GM21381 (cell line): ENCODE results near the gene TXN.
A peak's percentile ranks its signal among the peaks of the same experiment; 100 is the strongest.
"Not testable (repeated sequence)": the region's sequence is repeated elsewhere in the genome, so short reads cannot be mapped to it uniquely, and the experiment has no call there.

Experiments
- ATAC-seq: cut with Tn5 transposase; IDR thresholded peaks from one replicate; pipeline ENCODE4 v1.9.1; 2021; ENCODE audit warnings: mild to moderate bottlenecking, moderate library complexity; ENCODE audit not compliant: unreplicated experiment

Gene TXN

DNA sequence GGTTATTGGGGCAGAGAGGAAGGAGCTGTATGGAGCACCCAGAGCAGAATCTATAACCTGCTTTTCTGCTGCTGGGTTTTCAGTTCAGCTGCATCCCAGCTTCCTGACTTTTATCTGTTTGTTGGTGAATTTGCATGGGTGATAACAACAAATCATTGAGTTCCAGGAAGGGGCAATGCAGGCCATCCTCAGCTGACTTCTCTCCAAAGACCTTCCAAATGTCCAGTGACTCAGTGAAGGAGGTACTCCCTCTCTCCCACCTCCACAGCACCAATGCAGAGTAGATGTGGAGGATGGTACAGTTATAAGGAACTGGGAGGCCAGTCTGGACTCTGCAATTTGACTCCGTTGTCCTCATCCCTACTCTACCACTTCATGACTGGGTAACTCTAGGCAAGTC lies 1.6 kb upstream of the TXN start:
- ATAC-seq = no peak

DNA sequence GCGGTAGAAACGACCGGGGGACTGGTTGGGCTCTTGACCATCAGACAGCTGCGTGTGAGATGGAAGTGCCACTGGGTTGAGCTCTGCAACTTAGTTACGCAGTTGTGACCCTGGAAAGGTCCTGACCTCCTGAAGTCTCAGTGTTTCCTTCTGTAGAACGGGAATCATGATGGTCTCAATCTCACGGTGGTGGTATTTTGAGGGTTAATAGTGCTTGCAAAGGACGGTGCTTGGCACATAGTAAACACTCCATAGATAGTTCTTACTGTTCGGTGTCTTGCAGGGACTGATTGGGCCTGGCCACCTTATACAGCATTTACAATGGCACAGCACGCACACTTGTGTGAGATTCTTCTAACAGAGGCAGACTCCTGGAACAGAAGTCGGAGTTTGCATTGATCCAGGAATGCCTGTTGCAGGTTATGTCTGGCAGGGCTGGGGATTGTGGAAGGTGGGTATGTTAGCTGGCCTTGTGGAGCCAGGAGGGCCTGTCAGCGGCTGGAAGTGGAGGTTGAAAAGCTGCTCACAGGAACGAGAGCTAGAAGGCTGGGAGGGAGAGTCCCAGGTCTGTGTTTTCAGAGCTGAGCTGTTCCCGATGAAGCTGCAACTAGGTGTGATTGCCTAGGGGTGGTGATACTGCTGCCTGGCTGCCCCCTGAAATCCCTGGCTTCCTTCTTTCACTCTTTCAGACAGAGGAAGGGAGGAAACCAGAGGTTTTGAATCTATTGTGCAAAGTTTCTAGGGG lies 962 bp upstream of the TXN start:
- no peak for ATAC-seq

DNA sequence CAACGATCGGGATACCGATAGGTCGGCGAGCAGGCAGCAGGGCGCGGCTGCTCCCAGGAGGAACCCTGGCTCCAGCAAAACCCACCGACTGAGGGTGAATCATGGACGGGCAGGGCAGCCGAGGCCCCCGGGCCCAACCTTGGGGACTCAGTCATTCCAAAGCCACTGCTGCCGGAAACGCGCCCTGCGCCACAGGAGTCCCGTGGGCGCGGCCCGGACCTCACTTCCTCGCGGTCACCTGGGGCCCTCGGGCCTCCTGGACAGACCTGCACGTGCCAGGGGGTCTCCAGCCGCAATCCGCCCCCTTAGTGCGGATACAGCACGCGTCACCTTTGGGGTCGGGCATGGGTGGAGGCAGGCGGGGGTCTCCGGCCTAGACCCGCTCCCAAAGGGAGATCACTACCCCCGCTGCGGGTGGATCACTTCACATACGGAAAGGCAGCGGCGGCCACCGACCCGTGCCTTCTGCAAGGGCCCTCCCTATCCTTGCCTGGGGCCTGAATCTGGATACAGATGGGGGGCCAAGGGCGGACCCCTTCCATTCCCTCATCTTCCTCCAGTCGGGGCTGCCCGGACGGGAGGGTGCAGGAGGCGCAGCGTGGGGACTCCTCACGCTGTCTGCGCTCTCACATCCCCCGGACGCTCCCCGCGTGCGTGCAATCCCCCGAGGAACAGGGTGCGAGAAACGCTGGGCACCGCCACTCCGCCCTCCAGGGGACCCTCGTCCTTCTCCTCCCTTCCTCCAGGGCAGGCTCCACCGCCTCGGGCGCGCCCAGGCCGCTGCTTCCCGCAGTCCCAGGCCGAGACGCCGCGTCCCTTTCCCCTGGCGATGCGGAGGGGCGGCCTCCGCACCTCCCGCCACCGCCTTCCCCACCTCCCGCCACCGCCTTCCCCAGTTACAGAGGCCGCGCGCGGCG lies 586 bp downstream of the TXN start:
- peak; percentile 19 for ATAC-seq

DNA sequence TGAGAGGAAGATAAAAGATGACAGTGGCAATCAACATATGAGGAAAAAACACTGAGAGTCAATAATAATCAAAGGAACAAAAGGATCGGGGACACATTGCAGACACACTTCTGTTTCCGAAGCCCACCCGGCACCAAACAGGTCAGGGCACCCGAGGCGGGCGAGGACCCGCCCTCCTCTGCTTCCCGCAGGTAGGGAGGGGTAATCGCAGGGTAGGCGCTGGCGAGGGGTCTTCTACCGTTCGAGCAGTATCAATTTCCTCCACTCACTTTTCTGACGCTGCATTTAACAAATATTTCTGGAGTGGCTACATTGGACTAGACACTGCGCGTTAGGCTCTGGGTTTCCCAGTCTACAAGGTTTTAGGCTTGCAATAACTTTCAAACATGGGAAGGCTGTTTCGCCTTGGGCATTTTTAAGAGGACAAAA lies 1.3 kb downstream of the TXN start:
- ATAC-seq = no peak

DNA sequence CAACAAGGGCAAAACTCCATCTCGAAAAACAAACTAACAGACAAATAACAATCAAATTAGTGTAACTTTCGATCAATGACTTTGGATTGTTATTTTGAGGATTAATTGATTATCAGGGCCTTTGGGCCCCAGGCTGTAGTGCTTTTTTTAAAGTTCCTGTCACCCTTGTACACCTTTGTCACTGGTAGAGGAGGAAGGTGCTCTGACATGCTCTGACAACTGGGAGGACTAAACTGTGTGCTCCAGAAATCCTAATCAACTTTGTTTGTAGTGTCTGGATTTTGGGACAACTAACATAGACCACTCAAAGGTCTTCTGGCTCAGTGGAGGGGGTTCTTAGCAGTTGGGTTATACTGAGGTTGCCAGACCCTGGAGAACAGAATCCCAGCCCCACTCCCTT lies 1.8 kb downstream of the TXN start:
- ATAC-seq = no peak

DNA sequence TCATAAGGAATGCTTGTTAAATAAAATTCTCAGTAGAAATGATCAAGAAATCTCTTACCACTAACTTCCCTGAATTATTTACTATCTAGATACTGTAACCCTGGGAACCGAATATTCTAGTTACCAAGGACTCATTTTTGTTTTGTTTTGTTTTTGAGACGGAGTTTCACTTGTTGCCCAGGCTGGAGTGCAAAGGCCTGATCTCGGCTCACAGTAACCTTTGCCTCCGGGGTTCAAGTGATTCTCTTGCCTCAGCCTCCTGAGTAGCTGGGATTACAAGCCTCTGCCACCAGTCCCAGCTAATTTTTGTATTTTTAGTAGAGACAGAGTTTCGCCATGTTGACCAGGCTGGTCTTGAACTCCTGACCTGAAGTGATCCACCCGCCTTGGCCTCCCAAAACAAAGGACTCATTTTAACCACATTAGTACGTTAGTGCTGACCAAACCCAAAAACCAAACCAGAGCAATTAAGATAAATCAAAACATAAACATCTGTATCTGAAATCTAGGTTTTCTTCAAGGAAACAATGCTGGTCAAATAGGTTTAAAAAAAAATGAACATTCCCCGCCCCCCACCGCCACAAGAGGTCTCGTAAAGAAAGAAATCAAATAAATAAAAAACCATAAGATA lies 3.7 kb downstream of the TXN start:
- no peak for ATAC-seq

DNA sequence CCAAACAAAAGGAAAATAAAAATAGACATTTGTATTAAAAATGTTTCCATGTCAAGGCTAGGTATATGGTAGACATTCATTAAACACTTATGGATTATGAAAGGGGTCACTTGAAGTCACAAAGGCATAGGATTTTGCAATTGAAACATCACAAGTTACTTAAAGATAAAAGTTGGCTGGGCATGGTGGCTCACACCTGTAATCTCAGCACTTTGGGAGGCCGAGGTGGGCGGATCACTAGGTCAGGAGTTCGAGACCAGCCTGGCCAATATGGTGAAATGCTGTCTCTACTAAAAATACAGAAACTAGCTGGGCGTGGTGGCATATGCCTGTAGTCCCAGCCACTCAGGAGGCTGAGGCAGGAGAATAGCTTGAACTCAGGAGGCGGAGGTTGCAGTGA lies 4.5 kb downstream of the TXN start:
- ATAC-seq = not testable (repeated sequence)

DNA sequence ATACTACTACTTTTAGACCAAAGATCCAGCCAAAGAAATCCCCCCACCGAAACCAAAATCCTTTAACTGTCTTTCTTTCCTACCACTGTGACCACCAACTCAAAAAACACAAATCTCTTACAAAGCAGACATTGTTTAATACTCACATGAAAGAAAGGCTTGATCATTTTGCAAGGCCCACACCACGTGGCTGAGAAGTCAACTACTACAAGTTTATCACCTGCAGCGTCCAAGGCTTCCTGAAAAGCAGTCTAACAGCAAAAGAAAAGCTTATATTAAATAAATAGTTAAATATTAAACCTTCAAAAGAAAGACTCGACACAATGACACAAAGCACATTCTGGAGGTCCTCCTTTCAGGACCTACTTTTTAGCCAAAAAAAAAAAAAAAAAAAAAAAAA lies 5.1 kb downstream of the TXN start:
- no peak for ATAC-seq

DNA sequence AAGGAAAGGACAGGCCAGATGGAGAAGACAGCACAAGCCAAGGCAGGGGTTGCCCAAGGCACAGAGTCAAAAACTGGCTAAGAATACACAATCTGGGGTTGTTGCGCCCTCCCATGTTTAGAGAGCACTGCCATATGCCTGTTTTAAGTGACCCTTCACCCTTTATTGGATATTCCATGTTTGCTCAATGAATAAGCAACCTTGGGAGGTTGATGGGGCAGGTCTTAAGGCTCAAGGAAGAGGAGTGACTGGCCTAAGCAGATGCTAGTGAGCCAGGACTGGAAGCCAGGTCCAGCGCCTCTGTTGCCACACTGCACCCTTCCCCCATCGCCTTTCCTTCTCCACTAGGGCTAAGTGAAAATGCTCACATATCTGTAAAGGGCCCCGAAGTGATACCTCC lies 6.7 kb downstream of the TXN start:
- ATAC-seq = no peak

DNA sequence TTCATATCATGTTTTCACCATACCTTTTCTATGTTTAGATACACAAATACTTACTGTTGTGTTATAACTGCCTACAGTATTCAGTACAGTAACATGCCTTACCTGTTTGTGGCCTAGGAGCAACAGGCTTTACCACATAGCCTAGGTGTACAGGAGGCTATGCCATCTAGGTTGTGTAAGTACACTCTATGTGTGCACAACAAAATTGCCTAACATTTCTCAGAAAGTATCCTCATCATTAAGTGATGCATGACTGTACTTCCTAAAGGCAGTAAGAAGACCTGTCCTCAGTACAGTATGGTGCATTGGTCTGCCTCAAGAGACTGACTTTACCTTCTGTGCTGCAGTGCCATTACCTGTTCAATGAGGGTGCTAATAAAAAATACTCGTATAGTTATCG lies 7.9 kb downstream of the TXN start:
- no peak for ATAC-seq

DNA sequence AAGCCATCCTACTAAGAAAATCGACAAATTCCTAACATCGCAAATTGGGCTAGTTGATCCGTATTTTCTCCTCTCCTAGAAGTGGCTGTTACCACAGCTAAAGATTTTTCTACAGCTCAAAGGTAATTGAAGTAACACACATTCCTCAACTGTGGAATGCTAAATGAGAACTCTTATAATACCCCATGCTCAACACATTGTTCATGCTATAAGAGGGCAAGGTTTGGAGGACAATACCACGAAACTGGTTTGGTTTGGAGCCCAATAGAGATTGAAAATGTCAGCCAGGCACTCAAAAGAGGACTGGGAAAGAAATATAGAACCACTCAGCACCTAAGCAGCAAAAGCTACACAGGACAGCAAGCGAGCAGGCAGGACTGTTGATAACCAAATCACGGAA lies 10.1 kb downstream of the TXN start:
- no peak for ATAC-seq

DNA sequence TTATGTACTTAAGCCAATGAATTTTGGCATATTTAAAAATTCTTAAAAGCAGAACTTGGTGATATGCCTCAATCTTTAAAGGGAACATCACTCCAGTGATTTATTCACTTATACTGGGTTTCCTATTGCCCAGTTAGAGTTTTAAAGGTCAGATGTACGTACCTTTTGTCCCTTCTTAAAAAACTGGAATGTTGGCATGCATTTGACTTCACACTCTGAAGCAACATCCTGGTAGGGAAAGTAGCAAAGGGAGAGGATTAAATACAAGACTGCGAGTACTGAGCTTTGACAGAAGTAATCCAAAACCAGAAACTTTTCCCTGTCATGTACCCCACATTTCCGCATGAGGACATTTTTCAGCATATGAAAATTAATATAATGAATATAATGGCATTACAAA lies 11.7 kb downstream of the TXN start:
- ATAC-seq = no peak

DNA sequence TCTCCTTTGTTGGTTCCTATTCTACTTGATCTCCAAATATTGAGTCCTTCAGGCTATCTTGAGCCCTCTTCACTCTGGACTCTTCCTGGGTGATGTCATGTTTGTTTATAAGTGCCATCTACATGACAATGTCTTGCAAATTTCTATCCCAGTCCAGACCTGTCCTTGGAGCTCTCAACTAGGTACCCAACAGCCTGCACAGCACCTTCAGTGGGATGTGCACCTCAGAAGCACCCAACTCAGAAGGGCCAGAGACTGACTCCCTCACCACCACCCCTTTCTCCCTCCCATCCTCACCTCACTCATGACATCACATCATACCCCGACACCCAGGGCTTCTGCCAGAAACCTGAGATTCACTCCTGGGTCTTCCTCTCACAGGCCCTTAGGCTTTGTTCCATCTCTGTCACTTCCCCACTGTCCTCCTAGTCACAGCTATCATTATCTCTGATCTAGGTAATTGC lies 14.4 kb downstream of the TXN start:
- no peak for ATAC-seq

DNA sequence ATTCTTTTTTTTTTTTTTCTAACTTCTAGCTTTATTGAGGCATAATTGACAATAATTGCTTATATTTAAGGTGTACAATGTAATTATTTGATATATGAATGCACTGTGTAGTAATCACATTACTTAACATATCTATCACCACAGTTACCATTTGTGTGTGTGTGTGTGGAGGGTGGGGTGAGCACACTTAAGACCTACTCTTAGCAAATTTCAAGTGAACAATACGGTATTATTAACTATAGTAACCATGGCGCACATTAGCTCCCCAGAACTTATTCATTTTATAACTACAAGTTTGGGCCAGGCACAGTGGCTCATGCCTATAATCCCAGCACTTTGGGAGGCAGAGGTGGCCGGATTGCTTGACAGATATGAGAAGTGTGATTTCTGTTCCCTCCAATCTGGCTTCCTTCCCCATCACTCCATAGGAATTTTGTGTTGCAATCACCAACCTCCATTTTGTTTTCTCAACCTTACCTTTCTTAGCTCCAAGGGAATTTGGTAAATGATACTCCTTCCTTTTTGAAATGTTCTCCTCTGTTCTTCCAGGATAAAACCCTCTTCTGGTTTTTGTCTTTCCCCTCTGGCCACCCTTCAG lies 14.9 kb downstream of the TXN start:
- ATAC-seq = no peak

DNA sequence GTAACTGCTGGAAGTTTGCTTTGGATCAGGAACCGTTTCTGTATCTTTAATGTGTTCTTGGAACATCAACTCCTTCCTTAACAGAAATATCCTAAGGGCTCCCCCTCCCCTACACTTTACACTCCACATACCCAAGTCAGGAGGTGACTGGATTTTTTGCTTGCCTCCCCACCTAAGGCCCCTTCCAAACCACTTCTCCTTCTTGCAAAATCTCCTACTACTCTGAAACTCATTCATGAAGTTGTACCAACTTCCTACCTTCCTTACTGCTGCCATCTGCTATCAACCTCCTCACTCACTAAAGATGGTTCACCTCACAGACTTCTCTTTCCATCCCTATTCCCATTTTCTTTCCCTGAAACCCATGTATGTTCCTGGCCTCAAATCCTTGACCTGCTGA lies 16.1 kb downstream of the TXN start:
- ATAC-seq = no peak

DNA sequence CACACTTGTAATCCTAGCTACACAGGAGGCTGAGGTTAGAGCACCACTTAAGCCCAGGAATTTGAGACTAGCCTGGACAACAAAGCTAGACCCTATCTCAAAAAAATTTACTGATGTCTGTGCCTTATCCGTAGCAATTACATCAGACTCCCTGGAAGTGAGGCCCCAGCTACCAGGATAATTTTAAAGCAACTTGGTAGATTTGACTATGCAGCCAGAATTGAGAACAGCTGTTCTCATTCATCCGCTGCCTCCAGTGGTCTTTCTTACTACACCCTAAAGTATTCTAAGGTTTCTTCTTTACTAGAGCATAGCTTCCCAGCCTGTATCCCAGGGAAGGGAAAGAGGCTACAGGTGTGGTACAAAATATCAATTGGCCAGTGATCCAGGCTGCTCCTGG lies 28.0 kb downstream of the TXN start:
- no peak for ATAC-seq

DNA sequence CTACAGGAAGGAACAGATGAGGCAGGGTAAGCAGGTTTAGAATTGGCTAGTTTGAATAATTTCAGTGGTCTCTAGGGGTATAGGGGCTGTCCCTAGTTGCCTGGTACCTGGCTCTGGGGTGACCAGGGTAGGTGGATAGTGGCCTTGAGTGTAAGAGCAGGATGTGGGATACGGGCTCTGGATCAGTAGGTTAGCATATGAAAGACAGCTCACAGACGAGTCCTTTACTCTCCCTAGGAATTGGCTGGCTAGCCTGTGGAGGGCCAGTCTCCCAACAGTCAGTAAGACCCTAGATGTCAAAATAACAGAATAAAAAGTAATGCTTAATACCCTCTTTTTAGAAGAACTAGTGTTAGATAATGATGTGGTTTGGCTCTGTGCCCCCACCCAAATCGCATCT lies 31.7 kb downstream of the TXN start:
- ATAC-seq = no peak

DNA sequence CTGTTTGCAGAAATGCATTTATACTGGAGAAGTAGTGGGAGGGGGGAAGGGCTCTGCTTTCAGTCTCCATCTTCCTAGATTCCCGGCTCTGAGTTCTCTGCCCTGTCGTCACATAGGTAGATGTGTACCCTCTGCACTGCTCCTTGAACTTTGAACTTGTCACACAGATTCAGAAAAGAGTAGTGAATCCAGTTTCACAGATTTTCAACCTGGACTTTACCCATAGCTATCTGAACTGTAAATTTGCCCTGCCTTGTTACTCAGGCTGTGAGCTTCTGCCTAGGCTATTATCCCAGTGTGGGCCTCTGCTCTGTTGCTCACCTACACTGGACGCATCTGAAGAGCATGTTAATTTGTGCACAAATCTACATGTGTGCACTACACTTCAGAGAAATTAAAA lies 35.5 kb downstream of the TXN start:
- no peak for ATAC-seq

DNA sequence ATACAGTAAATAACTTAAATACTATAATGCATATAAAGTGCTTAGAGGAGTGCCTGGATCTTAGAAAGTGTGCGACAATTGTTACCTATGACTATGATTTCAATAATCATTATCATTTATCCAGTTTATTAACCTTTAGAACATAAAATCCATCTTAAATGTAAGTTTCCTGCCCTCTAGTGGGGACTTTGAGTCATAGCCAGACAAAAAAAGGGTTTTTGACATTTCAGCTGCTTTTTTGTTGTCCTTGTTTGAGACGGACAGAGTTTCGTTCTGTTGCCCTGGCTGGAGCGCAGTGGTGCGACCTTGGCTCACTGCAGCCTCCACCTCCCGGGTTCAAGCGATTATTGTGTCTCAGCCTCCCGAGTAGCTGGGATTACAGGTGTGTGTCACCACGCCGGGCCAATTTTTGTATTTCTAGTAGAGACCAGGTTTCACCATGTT lies 38.6 kb downstream of the TXN start:
- no peak for ATAC-seq

DNA sequence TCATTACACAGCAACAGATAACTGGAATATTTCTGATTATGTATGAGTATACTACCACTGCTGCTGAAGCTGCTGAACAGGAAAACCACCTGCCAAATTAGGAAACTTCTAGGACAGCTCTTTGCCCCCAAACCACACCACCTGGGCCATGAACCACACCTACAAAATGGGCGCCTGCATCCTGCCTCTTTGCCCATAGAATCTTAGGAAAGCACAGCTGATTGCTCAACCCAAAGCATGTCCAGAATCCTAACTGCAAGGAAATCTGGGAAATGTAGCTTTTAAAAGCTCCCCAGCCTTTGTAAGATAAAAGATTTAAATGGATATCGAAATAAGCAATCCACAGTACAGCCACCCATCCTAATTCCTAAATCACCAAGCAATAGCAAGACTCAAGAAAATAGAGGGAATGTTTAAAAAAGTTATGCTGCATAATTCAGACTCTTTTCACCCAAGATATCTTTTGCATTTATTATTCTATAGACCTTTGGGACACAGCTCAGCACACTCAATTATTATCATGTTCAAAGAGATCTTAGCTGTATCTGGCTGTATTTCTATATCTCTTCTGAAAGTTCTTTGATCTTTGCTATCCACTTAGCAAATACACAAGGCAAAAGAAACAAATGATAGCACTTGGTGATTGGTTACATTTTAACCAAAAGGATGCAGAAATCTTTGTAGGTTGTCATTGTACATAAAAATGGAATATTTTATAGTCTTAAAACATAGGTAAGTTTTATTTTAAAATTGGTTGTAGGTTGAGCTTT lies 41.5 kb downstream of the TXN start:
- ATAC-seq = no peak

DNA sequence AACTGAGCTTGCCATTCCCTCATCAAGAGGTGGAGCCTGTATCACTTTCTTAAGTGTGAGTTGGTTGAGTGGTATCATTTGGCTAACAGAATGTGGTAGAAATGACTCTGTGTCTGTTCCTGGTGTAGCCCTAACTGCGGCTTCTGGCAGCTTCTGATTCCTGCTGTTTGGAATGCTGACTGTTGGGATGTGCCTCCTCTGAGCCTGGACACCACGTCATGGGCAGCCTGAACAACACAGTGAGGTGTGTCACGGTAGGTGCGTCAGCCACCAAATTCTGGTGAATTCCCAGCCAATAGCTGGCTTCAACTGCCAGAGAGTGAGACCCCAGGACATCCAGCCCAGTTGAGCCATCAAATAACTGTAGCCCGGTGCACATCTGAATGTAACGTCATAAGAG lies 42.2 kb downstream of the TXN start:
- no peak for ATAC-seq
